ENCODE results near the gene OSBPL8.
A peak's percentile ranks its signal among the peaks of the same experiment; 100 is the strongest.

The OSBPL8 gene

DNA sequence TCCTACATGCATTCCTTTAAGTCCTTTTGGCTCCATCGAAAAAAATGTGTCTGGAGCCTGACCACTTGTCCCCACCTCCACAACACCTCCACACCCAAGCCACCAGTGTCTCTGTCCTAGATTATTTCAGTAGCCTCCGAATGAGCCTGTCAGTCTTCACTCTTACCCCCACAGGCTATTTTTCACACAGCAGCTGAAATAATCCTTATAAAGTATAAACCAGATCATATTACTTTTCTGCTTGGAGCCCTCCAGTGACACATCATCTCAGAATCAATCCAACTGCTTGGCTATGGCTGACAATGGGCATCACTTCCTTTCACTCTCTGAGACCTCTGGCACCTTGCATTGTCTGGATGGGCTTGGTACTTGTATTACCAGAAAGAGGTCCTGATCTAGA lies 256.2 kb downstream of the OSBPL8 start:
- H3K36me3 ChIP-seq (ENCODE audit: control insufficient read depth, insufficient read depth, low read length, severe bottlenecking): no peaks in the 10 kb centered on the region
- no peaks in the 10 kb centered on the region for H3K9me3 ChIP-seq (ENCODE audit: control insufficient read depth, low read length)
- H3K27me3 ChIP-seq (replicated peaks; ENCODE audit: control insufficient read depth, insufficient read depth, low read length): no peaks in the 10 kb centered on the region
- peak; percentile 22 for DNase-seq (ENCODE audit: low read depth)
- H3K4me3 ChIP-seq (ENCODE audit: low read length): no peak overlapping the region
- no peak overlapping the region for H3K9ac ChIP-seq (ENCODE audit: low read length)
- no peaks in the 10 kb centered on the region for H3K4me1 ChIP-seq (ENCODE audit: control insufficient read depth, insufficient read depth, low read length)

Data from adipocyte (in vitro differentiated cells).